Measurements from ENCODE around the gene PXDN. TPM values are rescaled to one million over a fixed set of nuclear protein-coding genes. Genes with fewer than 3 reads are reported as not detected.

Gene PXDN
- total and polyA plus RNA-seq, 9 of the 15 experiments (the other 6 are each of a cell fraction or from before 2014, with no cell fraction given): 0.49 TPM; not detected in 8

DNA sequence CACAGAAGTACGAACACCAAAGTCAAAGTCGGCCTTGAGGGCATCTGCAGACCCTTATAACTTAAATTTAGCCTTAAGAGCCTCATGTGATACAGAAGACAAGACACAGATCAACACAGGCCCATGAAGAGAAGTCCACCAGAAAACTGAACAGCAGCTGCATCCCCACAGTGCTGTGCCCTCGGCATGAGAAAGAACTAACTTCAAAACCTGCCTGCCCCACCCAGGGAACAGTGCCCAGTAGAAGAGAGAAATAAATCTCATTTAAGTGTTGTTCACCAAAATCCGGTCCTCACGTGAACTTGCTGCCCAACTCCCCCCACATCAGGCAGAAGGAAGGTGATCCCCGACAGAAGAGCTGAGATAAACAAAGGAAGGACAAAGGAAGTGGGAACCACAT, 73.7 kb downstream of the PXDN start:
- 0% methylated on average over 6 of the region's 6 CpGs for WGBS (ENCODE audit: insufficient coverage, low coverage, missing lambda C conversion rate)
- Histone ChIP-seq H3K27me3 (ENCODE audit: control insufficient read depth in 2 of 2, insufficient read depth in 2 of 2, low read length in 2 of 2) (peaks cover 6 to 30% of the 10 kb centered on the region in 2 experiments), H3K27ac (ENCODE audit: extremely low read depth, low read depth, low read length) (no peak overlapping the region), H3K4me3 (no peak overlapping the region), H3K4me1 (replicated peaks in 1 of 2; ENCODE audit: control insufficient read depth in 2 of 2, insufficient read depth in 2 of 2, low read length in 2 of 2) (no peaks in the 10 kb centered on the region), H4K20me1 (replicated peaks; ENCODE audit: control insufficient read depth, insufficient read depth, low read length) (no peaks in the 10 kb centered on the region; the same call in 1 of the 2 replicates), H3K9me1 (ENCODE audit: control insufficient read depth, insufficient read depth, low read length) (no peaks in the 10 kb centered on the region), H3K9me3 (replicated peaks; ENCODE audit: control insufficient read depth, insufficient read depth, low read depth, low read length) (no peaks in the 10 kb centered on the region), H3K4me2 (ENCODE audit: insufficient read depth, low read length) (no peak overlapping the region), H3K9ac (ENCODE audit: insufficient read depth in 1 of 2, low read depth in 2 of 2, low read length in 2 of 2) (no peak overlapping the region), H2AFZ (ENCODE audit: low read depth, low read length) (no peak overlapping the region), H3K79me2 (ENCODE audit: control insufficient read depth, insufficient read depth, low read length) (no peaks in the 10 kb centered on the region), H3K36me3 (ENCODE audit: control insufficient read depth, insufficient read depth, low read length) (no peaks in the 10 kb centered on the region)
- DNase-seq (ENCODE audit: extremely low read depth in 1 of 4, low spot score in 3 of 4): no peak
- ChIA-PET CTCF (ENCODE audit: low intra/inter-chr PET ratio) (interaction anchor here (0.5 kb wide), 1 partner anchor 15 kb away, joined by 6 read pairs; no protein-coding TSS in a partner anchor), POLR2A (no interaction called here)
- in situ Hi-C loops (cut with MboI) (no loop called here), intact Hi-C loops (cut with micrococcal nuclease) (no loop called here)
- no TSS peak for BruUV-seq (replicated peaks)
- no peak for FAIRE-seq
- TF ChIP-seq, protein P1, sequence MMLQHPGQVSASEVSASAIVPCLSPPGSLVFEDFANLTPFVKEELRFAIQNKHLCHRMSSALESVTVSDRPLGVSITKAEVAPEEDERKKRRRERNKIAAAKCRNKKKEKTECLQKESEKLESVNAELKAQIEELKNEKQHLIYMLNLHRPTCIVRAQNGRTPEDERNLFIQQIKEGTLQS (IDR thresholded peaks at IDR 0.05): no peak
- TF ChIP-seq, protein P1 (CRISPR knock-in tag; conservative IDR thresholded peaks at IDR 0.05): no peak
- no peak for TF ChIP-seq ZNF512 (tag; IDR thresholded peaks at IDR 0.05)
- TF ChIP-seq, protein P2, sequence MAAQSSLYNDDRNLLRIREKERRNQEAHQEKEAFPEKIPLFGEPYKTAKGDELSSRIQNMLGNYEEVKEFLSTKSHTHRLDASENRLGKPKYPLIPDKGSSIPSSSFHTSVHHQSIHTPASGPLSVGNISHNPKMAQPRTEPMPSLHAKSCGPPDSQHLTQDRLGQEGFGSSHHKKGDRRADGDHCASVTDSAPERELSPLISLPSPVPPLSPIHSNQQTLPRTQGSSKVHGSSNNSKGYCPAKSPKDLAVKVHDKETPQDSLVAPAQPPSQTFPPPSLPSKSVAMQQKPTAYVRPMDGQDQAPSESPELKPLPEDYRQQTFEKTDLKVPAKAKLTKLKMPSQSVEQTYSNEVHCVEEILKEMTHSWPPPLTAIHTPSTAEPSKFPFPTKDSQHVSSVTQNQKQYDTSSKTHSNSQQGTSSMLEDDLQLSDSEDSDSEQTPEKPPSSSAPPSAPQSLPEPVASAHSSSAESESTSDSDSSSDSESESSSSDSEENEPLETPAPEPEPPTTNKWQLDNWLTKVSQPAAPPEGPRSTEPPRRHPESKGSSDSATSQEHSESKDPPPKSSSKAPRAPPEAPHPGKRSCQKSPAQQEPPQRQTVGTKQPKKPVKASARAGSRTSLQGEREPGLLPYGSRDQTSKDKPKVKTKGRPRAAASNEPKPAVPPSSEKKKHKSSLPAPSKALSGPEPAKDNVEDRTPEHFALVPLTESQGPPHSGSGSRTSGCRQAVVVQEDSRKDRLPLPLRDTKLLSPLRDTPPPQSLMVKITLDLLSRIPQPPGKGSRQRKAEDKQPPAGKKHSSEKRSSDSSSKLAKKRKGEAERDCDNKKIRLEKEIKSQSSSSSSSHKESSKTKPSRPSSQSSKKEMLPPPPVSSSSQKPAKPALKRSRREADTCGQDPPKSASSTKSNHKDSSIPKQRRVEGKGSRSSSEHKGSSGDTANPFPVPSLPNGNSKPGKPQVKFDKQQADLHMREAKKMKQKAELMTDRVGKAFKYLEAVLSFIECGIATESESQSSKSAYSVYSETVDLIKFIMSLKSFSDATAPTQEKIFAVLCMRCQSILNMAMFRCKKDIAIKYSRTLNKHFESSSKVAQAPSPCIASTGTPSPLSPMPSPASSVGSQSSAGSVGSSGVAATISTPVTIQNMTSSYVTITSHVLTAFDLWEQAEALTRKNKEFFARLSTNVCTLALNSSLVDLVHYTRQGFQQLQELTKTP (IDR thresholded peaks at IDR 0.05; ENCODE audit: low read depth in 1 of 2, partially characterized antibody in 2 of 2): no peak
- no peak for TF ChIP-seq ZMIZ1 (IDR thresholded peaks at IDR 0.05; ENCODE audit: low read depth in 2 of 2, low read length in 2 of 2)
- TF ChIP-seq ZNF184 (CRISPR knock-in tag; IDR thresholded peaks at IDR 0.05): no peak
- ATAC-seq: no peak

All from K562 (cell line).